ENCODE results near the gene HSPBAP1. TPM values are rescaled to one million over a fixed set of nuclear protein-coding genes. Genes with fewer than 3 reads are reported as not detected.
"Not testable (repeated sequence)": the region's sequence is repeated elsewhere in the genome, so short reads cannot be mapped to it uniquely, and the experiment has no call there.

The HSPBAP1 gene
- total and polyA plus RNA-seq, 9 of the 15 experiments (the other 6 are each of a cell fraction or from before 2014, with no cell fraction given): 2.1 to 4.5 (median 3.4) TPM

DNA sequence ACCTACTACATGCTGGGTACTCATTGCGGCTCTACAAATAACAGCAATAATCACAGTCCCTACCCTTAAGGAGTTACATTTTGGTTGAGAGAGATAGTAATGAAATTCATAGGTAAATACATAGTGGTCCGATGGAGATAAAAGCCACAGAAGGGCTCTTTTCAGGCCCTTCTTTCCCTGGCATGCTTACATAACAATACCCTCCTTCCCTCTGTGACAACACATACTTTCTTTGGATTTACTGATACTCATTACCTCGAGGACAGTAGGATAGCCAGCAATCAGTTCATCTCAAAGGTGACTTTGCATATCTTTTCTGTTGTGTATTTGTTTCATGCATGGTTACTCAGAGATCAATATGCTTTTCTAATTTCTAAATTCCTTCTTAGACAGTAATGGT lies 54.5 kb downstream of the HSPBAP1 start:
- ATAC-seq (no peak), DNase-seq (ENCODE audit: extremely low read depth in 1 of 4, low spot score in 3 of 4) (no peak), FAIRE-seq (no peak)
- TF ChIP-seq MEF2D (tag; conservative IDR thresholded peaks at IDR 0.05; ENCODE audit: low read depth) (no peak), ZNF584 (CRISPR knock-in tag; IDR thresholded peaks at IDR 0.05; ENCODE audit: low read depth) (no peak), ETV6 (IDR thresholded peaks at IDR 0.05; ENCODE audit: borderline replicate concordance in 1 of 2, low read depth in 2 of 2, low read length in 1 of 2) (no peak), ETV6 (CRISPR knock-in tag; IDR thresholded peaks at IDR 0.05; ENCODE audit: borderline replicate concordance) (no peak), HIVEP1 (CRISPR knock-in tag; IDR thresholded peaks at IDR 0.05) (no peak)
- H3K27me3 ChIP-seq (ENCODE audit: control insufficient read depth in 2 of 2, insufficient read depth in 2 of 2, low read length in 2 of 2): no peaks in the 10 kb centered on the region
- no peaks in the 10 kb centered on the region; a peak in 1 of 5 replicates for H3K4me1 ChIP-seq (replicated peaks in 1 of 2; ENCODE audit: control insufficient read depth in 2 of 2, insufficient read depth in 2 of 2, low read length in 2 of 2)
- H2AFZ ChIP-seq (ENCODE audit: low read depth, low read length): no peak overlapping the region
- no peak overlapping the region for H3K9ac ChIP-seq (ENCODE audit: insufficient read depth in 1 of 2, low read depth in 2 of 2, low read length in 2 of 2)
- 49% methylated on average over 3 of the region's 3 CpGs for WGBS (ENCODE audit: insufficient coverage, low coverage, missing lambda C conversion rate)
- ChIA-PET CTCF (ENCODE audit: low intra/inter-chr PET ratio) (no interaction called here), POLR2A (no interaction called here)
- no peak overlapping the region for H3K27ac ChIP-seq (ENCODE audit: extremely low read depth, low read depth, low read length)
- no peaks in the 10 kb centered on the region for H3K79me2 ChIP-seq (ENCODE audit: control insufficient read depth, insufficient read depth, low read length)
- no peak overlapping the region for H3K4me3 ChIP-seq
- intact Hi-C loops (cut with micrococcal nuclease) (no loop called here), in situ Hi-C loops (cut with MboI) (no loop called here)
- no peak overlapping the region for H3K4me2 ChIP-seq (ENCODE audit: insufficient read depth, low read length)
- H3K9me3 ChIP-seq (replicated peaks; ENCODE audit: control insufficient read depth, insufficient read depth, low read depth, low read length): no peaks in the 10 kb centered on the region
- 0 out of 3 replicates have a peak, but pooled peaks cover 4% of the 10 kb centered on the region for H3K36me3 ChIP-seq (ENCODE audit: control insufficient read depth, insufficient read depth, low read length)
- H4K20me1 ChIP-seq (replicated peaks; ENCODE audit: control insufficient read depth, insufficient read depth, low read length): no peaks in the 10 kb centered on the region
- BruUV-seq (replicated peaks): no TSS peak
- H3K9me1 ChIP-seq (ENCODE audit: control insufficient read depth, insufficient read depth, low read length): no peaks in the 10 kb centered on the region

DNA sequence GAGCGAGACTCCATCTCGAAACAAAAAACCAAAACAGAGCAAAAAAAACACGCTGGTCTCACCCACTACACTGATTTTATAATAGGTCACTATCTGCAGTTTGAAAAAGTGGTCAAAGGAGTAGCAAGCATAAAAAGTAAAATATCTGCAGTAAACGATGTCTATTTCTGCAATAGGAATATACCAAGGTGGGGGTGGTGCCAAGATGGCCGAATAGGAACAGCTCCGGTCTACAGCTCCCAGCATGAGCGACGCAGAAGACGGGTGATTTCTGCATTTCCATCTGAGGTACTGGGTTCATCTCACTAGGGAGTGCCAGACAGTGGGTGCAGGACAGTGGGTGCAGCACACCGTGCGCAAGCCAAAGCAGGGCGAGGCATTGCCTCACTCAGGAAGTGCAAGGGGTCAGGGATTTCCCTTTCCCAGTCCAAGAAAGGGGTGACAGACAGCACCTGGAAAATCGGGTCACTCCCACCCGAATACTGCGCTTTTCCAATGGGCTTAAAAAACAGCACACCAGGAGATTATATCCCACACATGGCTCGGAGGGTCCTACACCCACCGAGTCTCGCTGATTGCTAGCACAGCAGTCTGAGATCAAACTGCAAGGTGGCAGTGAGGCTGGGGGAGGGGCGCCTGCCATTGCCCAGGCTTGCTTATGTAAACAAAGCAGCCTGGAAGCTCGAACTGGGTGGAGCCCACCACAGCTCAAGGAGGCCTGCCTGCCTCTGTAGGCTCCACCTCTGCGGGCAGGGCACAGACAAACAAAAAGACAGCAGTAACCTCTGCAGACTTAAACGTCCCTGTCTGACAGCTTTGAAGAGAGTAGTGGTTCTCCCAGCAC lies 60.7 kb downstream of the HSPBAP1 start:
- H3K4me2 ChIP-seq (ENCODE audit: insufficient read depth, low read length); POLR2A ChIA-PET: not testable (repeated sequence)

More for the DNA sequence above, 60.7 kb downstream of the HSPBAP1 start:
- H3K4me3 ChIP-seq; DNase-seq (ENCODE audit: extremely low read depth in 1 of 4, low spot score in 3 of 4); ATAC-seq; H3K4me1 ChIP-seq (replicated peaks in 1 of 2; ENCODE audit: control insufficient read depth in 2 of 2, insufficient read depth in 2 of 2, low read length in 2 of 2); H3K9ac ChIP-seq (ENCODE audit: insufficient read depth in 1 of 2, low read depth in 2 of 2, low read length in 2 of 2); H3K27ac ChIP-seq (ENCODE audit: extremely low read depth, low read depth, low read length); H3K79me2 ChIP-seq (ENCODE audit: control insufficient read depth, insufficient read depth, low read length); BruUV-seq (replicated peaks); H3K27me3 ChIP-seq (ENCODE audit: control insufficient read depth in 2 of 2, insufficient read depth in 2 of 2, low read length in 2 of 2); H3K36me3 ChIP-seq (ENCODE audit: control insufficient read depth, insufficient read depth, low read length); CTCF ChIA-PET (ENCODE audit: low intra/inter-chr PET ratio); H3K9me3 ChIP-seq (replicated peaks; ENCODE audit: control insufficient read depth, insufficient read depth, low read depth, low read length); H2AFZ ChIP-seq (ENCODE audit: low read depth, low read length); H4K20me1 ChIP-seq (replicated peaks; ENCODE audit: control insufficient read depth, insufficient read depth, low read length); in situ Hi-C loops (cut with MboI); FAIRE-seq; intact Hi-C loops (cut with micrococcal nuclease); H3K9me1 ChIP-seq (ENCODE audit: control insufficient read depth, insufficient read depth, low read length): not testable (repeated sequence)
- 82% methylated on average over 16 of the region's 22 CpGs for WGBS (ENCODE audit: insufficient coverage, low coverage, missing lambda C conversion rate)
